ENCODE measurements around the gene CHKA.

The CHKA gene

DNA sequence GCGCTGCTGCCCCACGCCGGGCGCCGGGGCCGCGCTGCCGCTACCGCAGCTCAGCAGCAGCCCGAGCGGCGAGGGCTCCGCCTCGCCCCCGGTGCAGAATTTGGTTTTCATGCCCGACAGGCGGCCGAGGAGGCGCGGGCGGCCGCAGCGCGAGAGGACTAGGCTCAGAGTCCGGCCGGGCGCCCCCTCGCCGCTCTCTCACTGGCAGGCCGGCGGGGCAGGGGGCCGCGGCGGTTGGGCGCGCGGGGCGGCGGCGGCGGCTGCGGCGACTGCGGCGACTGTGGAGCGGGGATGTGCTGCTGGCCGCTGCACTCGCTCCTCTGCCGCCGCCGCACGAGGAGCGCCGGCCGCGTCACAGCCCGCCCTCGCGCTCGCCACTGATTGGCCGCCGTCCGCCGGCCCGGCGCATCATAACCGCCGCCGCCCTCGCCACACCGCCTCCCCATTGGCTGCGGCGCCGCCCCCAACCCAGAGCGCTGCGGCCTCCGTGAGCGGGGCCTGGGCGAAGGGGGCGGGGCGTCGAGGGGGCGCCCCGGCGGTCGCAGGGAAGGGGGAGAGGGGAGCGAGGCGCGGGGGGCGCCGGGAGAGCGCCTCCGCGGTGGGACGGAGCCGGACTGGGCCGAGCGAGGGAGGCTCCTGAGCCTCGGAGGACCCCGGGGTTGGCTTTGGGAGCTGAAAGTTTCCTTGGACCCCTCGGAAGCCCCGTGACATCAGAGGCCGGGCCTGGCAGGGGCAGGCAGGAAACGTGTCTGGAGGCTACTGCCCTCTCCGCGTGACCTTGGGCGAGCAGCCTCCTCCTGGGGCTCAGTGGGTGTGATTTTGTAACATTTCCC lies at the start of gene CHKA:
Gene CHKA, minus strand, starts transcription at position 322 of the 833 bp plus-strand sequence. Its CDS starts 211 bp downstream, at position 111.
- DNase-seq, result peak; percentile 94

GRCh38 chr11:68169442-68169841 lies 48.3 kb upstream of the CHKA start:
- DNase-seq, result no peak

- DNase-seq, result no peak
These were observed 47.5 kb upstream of the CHKA start for GRCh38 chr11:68168694-68169093.

DNA sequence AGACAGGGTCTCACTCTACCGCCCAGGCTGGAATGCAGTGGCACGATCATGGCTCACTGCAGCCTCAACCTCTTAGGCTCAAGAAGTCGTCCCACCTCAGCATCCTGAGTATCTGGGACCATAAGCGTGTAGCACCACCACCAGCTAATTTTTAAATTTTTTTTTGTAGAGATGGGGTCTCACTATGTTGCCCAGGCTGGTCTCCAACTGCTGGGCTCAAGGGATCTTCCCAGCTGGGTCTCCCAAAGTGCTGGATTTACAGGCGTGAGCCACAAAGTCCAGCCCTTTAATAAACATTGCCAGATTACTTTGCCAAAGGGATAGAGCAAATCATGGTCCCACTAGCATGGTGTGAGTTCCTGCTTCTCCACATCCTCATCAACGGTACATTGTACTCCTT lies 46.3 kb upstream of the CHKA start:
- no peak for DNase-seq

- no peak for DNase-seq
These were observed 45.8 kb upstream of the CHKA start for GRCh38 chr11:68166969-68167368.

DNA sequence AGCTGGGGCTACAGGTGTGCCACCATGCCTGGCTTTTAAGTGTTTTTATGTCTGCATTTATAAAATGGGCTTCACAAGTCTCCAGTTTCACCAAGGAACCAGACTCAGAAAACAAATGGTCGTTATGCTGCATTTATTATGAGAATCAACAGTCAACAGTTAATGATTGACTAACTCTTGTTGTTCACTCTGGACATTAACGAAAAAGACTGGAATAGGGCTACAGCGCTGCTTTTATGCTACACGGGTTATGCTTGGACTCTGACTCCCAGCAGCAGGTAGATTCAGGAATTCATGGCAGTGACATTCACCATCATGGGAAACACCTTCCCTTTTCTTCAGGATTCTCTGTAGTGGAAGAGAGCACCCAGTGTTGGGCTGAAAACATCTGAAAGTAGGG lies 44.4 kb upstream of the CHKA start:
- DNase-seq, result no peak

DNA sequence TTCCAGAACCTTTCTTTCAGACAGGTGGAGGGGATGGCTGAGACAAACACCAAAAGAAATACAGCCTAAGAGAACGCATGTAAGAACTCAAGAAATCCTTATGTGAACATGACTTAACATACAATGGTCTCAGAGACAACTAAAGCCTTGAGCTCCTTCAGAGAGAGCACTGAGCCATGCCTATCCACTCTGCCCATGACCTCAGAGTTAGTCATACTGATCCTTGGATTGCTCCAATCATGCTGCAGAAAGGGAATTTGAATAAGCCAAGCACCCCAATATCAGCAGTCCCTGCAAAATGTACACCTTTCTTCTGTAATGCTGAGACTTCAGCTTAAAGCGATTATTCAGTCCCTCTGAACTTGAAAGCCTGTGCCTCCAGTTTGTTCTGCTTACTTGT lies 43.2 kb upstream of the CHKA start:
- no peak for DNase-seq

DNA sequence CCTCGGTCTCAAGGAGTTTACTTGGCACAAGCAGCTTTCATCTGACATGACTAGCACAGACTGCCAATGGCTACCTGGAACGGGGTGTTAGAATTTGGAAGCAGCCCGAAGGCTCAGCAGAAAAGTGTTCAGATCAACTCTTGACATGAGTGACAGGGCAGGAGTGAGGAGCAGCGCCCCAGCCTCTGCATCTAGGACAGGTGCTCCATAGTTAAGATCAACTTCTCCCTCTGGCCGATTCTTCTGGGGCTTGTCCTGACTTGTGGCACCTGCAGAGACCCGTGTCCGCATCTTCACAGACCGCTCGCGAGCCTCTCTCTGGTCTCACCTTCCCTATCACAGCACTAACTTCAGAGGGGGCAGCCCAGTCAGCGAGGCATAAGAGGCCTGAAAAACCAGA lies 42.5 kb upstream of the CHKA start:
- DNase-seq, result no peak

- DNase-seq, result no peak
These were observed 39.0 kb upstream of the CHKA start for GRCh38 chr11:68160100-68160695.

- no peak for DNase-seq
These were observed 38.5 kb upstream of the CHKA start for GRCh38 chr11:68159665-68160064.

GRCh38 chr11:68159161-68159560 lies 38.0 kb upstream of the CHKA start:
- DNase-seq, result no peak

DNA sequence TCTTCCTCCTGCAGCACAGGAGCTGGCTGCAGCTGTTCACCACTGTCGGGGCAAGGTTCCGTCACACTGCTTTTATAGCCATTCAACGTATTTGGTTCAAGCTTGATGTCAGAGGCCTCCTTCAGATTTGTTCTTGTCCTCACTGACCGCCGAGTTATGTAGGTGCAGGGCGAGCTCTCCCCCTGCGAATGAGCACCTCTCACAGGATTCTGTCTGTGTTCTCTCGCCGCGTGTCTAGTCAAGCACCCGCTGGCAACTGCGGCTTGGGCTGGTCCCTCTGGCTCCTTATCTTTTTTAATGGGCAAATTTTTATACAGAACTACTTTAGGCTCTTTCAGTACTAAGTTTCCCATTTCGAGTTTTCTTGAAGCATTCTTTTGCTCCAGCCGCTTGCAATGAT lies 37.4 kb upstream of the CHKA start:
- no peak for DNase-seq

GRCh38 chr11:68153742-68154141 lies 32.6 kb upstream of the CHKA start:
- no peak for DNase-seq

GRCh38 chr11:68150037-68150436 lies 28.8 kb upstream of the CHKA start:
- DNase-seq, result no peak

- no peak for DNase-seq
These were observed 28.2 kb upstream of the CHKA start for GRCh38 chr11:68149417-68149816.

- no peak for DNase-seq
These were observed 27.7 kb upstream of the CHKA start for GRCh38 chr11:68148879-68149278.

- no peak for DNase-seq
These were observed 27.1 kb upstream of the CHKA start for GRCh38 chr11:68148071-68148805.

DNA sequence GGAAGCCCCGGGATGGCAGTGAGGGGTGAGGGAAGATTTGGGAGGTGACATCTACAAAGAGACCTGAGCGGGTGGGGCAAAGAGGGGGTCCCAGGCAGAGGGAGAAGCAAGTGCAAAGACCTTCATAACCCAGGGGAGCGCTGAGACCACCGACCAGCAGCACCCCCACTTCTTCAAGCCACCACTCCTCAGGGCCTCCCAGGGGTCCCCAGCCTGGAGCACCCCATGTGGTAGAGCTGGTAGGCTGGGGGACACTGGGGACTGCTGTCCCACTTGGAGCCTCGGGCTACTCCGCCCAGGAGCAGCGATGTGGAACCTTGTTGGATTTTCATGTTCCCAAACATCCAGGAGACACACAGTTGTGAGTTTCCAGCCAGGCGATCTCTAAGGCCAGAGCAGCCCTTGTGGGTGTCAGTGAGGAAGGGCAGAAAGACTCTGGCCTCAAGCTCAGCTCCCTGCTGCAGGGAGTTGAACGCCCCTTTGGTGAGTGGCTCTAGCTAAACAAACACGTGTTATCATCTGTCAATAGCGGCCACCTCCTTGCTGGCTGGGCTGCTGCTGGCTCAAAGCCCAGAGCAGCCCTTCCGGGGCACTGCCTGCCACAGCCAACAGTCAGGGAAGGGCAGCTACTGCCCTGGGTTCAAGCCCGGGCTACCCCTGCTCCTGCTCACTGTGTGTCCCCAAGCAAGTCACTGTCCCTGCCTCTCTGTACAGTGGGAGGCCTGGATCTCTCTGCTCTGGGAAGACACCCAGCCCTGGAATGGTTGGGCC lies 25.7 kb upstream of the CHKA start:
- no peak for DNase-seq

DNA sequence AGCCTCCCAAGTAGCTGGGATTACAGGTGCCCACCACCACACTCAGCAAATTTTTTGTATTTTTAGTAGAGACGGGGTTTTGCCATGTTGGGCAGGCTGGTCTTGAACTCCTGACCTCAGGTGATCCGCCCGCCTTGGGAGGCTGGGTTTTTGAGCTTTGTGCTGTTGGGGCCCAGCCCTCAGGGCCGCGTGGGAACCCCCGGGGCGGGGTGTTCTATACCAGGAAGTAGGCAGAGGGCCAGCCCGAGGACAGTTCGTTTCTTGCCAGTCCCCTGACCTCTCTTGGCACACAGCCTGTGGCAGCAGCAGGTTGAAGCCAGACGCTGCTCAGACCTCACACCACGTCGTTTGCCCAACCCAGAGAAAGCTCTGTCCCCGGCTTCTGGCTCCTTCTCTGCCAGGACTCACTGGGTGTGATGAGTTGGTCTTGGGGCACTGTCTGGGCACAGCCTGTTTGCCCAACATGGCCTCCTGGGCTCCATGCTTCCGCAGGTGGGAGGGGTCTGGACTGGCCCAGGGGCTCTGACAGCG lies 24.9 kb upstream of the CHKA start:
- DNase-seq, result no peak

DNA sequence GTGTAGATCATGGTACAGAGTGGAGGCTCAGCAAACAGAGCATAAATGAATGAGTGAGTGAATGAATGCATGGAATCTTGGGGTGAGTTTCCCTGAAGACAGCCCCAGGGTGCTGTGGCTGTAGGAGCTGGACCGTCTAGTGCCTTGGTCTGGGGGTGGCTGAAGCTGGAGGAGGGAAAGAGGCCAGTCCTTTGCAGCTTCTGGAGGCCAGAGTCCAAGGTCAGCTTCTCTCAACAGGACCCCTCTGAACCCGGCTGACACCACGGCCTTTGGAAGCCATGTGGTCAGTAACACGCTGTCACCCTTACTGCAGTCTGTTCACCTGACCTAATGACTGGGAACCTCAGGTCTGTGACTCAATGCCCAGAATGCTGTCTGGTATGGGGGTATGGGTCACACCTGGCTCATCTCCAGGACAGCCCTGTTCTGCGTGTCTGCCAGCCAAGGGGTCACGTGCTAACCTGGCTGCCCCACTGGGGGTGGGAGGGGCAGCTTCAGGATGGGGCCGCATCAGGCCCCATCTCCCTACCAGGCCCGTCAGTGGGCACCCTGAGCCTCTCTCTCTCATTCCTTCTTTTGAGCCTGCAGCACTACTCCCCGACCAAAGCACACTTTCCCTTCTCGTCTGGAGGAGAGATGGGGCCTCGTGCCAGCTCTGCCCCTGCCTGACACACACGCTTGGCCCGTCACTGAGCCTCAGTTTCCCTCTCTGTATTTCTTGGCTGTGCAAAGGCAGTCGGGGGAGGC lies 24.1 kb upstream of the CHKA start:
- DNase-seq, result no peak

DNA sequence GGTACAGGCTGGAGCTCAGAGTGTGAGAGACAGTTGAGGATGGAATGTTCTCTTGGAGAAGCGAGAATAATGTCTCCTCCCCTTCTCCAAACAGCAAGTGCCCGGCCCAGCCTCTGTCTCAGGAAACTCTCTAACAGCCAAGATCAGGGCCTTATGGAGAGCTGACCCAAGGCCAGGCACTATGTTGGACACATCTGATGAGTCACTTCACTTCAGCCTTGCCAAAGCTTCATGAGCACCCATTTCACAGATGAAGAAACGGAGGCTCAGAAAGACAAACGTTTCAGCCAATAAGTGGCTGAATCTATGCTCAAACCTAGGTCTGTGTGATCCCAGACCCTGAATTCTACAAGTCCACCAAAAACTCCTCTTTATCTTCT lies 22.1 kb upstream of the CHKA start:
- DNase-seq, result no peak
